Hepatocyte (in vitro differentiated cells): Measurements from ENCODE around the gene NRIP3. TPM values are rescaled to one million over a fixed set of nuclear protein-coding genes. Genes with fewer than 3 reads are reported as not detected.

Source experiments
- DNase-seq: peaks from one replicate; pipeline ENCODE4 v3.0.0-alpha.2; 2016; ENCODE audit warnings: low spot score
- H2AFZ ChIP-seq: fragments of 200-600 bp; sonication (generic); 2 replicates; pipeline ENCODE4 v1.6.0; 2016; ENCODE audit warnings: antibody characterized with exemption, mild to moderate bottlenecking
- H3K27ac ChIP-seq: fragments of 200-600 bp; sonication (generic); 2 replicates; pipeline ENCODE4 v1.5.1; 2016; ENCODE audit warnings: mild to moderate bottlenecking
- H3K27me3 ChIP-seq: fragments of 200-600 bp; sonication (generic); 2 replicates; pipeline ENCODE4 v1.6.1; 2016
- H3K36me3 ChIP-seq: fragments of 200-600 bp; sonication (generic); replicated peaks from 2 replicates; pipeline ENCODE4 v1.5.1; 2016; ENCODE audit warnings: low read depth; ENCODE audit not compliant: insufficient read depth
- H3K4me1 ChIP-seq: fragments of 200-600 bp; sonication (generic); 2 replicates; pipeline ENCODE4 v1.5.1; 2016; ENCODE audit warnings: mild to moderate bottlenecking, moderate library complexity; ENCODE audit not compliant: insufficient read depth
- H3K4me2 ChIP-seq: fragments of 200-600 bp; sonication (generic); 2 replicates; pipeline ENCODE4 v1.6.0; 2016
- H3K4me3 ChIP-seq: fragments of 200-600 bp; sonication (generic); 2 replicates; pipeline ENCODE4 v1.5.1; 2016; ENCODE audit warnings: mild to moderate bottlenecking
- H3K79me2 ChIP-seq: fragments of 200-600 bp; sonication (generic); 2 replicates; pipeline ENCODE4 v1.6.0; 2017; ENCODE audit warnings: mild to moderate bottlenecking
- H3K9me2 ChIP-seq: fragments of 200-600 bp; sonication (generic); replicated peaks from 2 replicates; pipeline ENCODE4 v1.6.0; 2017; ENCODE audit warnings: mild to moderate bottlenecking; ENCODE audit not compliant: insufficient read depth
- H3K9me3 ChIP-seq: fragments of 200-600 bp; sonication (generic); 2 replicates; pipeline ENCODE4 v1.5.1; 2016; ENCODE audit warnings: low read depth, mild to moderate bottlenecking
- H4K20me1 ChIP-seq: fragments of 200-600 bp; sonication (generic); 2 replicates; pipeline ENCODE4 v1.6.0; 2016; ENCODE audit warnings: mild to moderate bottlenecking; ENCODE audit not compliant: insufficient read depth, poor library complexity, severe bottlenecking
- EZH2 ChIP-seq: fragments of 200-600 bp; sonication (generic); IDR thresholded peaks from 2 replicates; pipeline ENCODE4 v1.6.1; 2016; ENCODE audit warnings: antibody characterized with exemption, mild to moderate bottlenecking, borderline replicate concordance
- EZH2phosphoT487 ChIP-seq: fragments of 200-600 bp; sonication (generic); IDR thresholded peaks from one replicate; pipeline ENCODE4 v1.6.1; 2018; ENCODE audit warnings: antibody characterized with exemption, mild to moderate bottlenecking, low read depth, moderate library complexity; ENCODE audit not compliant: unreplicated experiment, severe bottlenecking
- WGBS: methylation state at CpG from one replicate; pipeline ENCODE4 v1.1.6; 2016; ENCODE audit warnings: low lambda C conversion rate; ENCODE audit errors: missing lambda C conversion rate; 5-methylcytosine and 5-hydroxymethylcytosine counted together
- polyA plus RNA-seq: library from polyadenylated mRNA; unstranded; fragments of >200 nt; fragmentation: Nextera tagmentation; extraction: Ambion mirVana; gene quantifications from 2 replicates; pipeline ENCODE4 v1.2.1, GENCODE V29; 2016
- total RNA-seq: library from RNA; depleted of rRNA; stranded (reverse); fragments of >200 nt; gene quantifications from 2 replicates; pipeline ENCODE4 v1.2.3, GENCODE V29; 2014
- TF ChIP-seq, protein P1 (sequence below): fragments of 200-600 bp; sonication (generic); IDR thresholded peaks from 2 replicates; pipeline ENCODE4 v1.5.1; 2016; ENCODE audit warnings: antibody characterized with exemption, mild to moderate bottlenecking; ENCODE audit not compliant: poor library complexity

The NRIP3 gene
- total and polyA plus RNA-seq, 2 experiments from 2014 or later: 2.4 to 2.9 TPM

DNA sequence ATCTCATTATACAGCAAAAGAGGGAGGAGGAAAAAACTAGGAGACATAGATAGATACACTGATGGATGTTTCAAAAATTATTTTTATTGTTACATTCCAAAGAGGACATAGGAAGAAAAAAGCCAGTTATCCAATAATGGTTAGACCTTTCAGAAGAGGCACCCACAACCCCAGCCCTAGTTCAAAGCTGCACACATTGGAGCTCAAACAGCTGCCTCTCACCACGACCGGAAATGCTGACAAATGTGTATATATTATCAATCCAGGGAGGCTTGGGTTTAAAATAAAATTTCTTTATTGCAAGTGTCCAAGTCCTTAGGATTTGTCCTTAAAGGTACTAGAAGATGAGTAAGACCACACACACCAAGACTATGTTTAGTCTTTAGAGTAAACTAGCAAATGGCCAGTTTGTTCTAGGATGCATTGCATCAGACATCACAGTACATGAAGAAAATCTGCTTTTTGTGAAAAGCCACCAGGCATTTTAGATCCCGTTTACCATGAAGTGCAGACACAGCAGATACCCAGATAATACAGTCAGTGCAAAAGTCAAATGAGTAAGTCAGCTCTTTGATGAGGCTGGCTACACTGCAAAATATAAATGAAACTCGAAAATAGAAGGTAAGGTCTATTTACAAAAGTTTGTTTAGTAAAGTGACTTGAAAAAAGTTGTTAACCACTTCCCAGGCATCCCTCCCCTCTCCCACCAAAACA lies 56.4 kb downstream of the NRIP3 start:
- 63% methylated on average over 4 of the region's 4 CpGs for WGBS
- TF ChIP-seq EZH2phosphoT487 (no peak), EZH2 (no peak)
- TF ChIP-seq, protein P1, sequence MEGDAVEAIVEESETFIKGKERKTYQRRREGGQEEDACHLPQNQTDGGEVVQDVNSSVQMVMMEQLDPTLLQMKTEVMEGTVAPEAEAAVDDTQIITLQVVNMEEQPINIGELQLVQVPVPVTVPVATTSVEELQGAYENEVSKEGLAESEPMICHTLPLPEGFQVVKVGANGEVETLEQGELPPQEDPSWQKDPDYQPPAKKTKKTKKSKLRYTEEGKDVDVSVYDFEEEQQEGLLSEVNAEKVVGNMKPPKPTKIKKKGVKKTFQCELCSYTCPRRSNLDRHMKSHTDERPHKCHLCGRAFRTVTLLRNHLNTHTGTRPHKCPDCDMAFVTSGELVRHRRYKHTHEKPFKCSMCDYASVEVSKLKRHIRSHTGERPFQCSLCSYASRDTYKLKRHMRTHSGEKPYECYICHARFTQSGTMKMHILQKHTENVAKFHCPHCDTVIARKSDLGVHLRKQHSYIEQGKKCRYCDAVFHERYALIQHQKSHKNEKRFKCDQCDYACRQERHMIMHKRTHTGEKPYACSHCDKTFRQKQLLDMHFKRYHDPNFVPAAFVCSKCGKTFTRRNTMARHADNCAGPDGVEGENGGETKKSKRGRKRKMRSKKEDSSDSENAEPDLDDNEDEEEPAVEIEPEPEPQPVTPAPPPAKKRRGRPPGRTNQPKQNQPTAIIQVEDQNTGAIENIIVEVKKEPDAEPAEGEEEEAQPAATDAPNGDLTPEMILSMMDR: no peak
- no peak overlapping the region for H3K27ac ChIP-seq

DNA sequence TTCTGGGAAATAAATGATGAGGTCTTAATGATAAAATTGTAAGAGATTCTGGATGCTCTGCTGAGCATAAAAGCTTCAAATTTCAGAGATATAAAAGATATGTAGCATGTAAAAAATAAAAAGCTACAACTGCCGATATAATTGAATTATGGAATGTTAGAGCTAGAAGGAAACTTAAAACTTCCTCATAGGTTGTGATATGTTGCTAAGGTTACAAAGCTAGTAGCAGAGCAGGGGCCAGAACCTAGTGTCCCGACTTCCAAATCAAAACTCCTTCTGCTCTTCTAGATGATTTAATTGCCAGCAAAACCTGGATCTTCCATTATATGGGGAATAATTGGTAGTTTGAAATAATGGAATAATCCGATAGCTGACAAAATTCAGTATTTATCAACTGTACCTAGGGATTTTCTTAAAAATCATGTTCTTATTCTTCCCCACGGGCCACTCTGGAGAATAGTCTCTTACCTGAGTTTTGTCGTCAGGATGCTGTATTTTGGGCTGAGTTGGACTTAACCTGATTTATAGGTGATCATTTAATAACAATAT lies 61.2 kb downstream of the NRIP3 start, which contains the start of gene ASCL3:
Gene ASCL3 (minus strand): TSS at position 499 of the 549 bp plus-strand sequence. CDS start 4,855 bp downstream, outside the sequence.
- H3K36me3 ChIP-seq: no peaks in the 10 kb centered on the region
- H3K27me3 ChIP-seq: no peaks in the 10 kb centered on the region
- no peak within 1 kb of the TSS for H2AFZ ChIP-seq
- no peak within 1 kb of the TSS for H3K4me2 ChIP-seq
- no peak within 1 kb of the TSS for H3K27ac ChIP-seq
- no peaks in the 10 kb centered on the region for H4K20me1 ChIP-seq
- H3K9me3 ChIP-seq: no peaks in the 10 kb centered on the region
- DNase-seq: no peak
- 78% methylated on average over 5 of the region's 5 CpGs for WGBS
- no peaks in the 10 kb centered on the region for H3K4me1 ChIP-seq
- TF ChIP-seq EZH2phosphoT487 (no peak), EZH2 (no peak)
- TF ChIP-seq, protein P1: no peak
- no peaks in the 10 kb centered on the region for H3K79me2 ChIP-seq
- H3K4me3 ChIP-seq: no peak within 1 kb of the TSS
- no peaks in the 10 kb centered on the region for H3K9me2 ChIP-seq

More for the DNA sequence above, 56.4 kb downstream of the NRIP3 start:
- H3K4me2 ChIP-seq: no peak overlapping the region
- H4K20me1 ChIP-seq: no peaks in the 10 kb centered on the region
- H3K4me3 ChIP-seq: no peak overlapping the region
- H3K9me3 ChIP-seq: no peaks in the 10 kb centered on the region
- no peaks in the 10 kb centered on the region for H3K9me2 ChIP-seq
- no peak for DNase-seq
- H3K36me3 ChIP-seq: no peaks in the 10 kb centered on the region
- H3K79me2 ChIP-seq: no peaks in the 10 kb centered on the region
- no peak overlapping the region for H2AFZ ChIP-seq
- H3K27me3 ChIP-seq: no peaks in the 10 kb centered on the region
- H3K4me1 ChIP-seq: no peaks in the 10 kb centered on the region

DNA sequence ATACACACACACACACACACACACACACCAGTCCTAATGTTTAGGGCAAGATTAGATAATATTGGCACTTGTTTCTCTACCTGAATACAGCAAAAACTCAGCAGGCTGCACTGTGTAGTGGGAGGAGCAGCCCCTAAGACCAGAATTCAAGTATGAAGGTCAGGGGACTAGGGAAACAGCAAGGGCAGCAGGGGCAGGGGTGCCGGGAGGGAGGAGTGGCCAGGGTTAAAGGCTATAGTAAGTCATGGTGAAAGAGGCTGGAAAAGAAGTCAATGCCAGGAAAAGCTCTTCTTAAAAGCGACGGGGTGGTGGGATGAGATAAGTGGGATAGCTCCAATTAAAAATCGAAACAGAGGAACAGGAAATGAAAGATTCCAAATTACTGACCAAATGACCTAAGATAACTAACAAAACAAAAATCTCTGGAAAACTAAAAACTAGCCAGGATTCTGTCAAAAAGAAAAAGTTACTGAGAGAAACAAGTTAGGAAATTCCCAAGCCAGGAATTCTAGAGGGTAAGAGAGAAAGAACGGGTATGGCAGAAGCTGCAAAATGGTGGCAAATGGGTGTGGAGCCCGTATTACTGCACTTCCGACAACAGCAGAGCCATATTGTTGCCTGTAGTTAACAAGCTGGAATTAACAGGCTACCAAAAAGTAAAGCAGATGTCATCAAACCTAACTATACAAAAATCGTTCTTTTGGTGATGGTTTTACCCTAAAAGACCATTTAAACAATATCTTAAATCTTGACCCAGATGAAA lies 62.3 kb downstream of the NRIP3 start:
- Histone ChIP-seq H3K4me1 (no peaks in the 10 kb centered on the region), H3K4me3 (no peak overlapping the region), H3K27ac (no peak overlapping the region), H3K4me2 (no peak overlapping the region), H4K20me1 (no peaks in the 10 kb centered on the region), H3K79me2 (no peaks in the 10 kb centered on the region), H2AFZ (no peak overlapping the region), H3K27me3 (no peaks in the 10 kb centered on the region), H3K36me3 (no peaks in the 10 kb centered on the region), H3K9me2 (no peaks in the 10 kb centered on the region), H3K9me3 (no peaks in the 10 kb centered on the region)
- 80% methylated on average over 8 of the region's 8 CpGs for WGBS
- no peak for DNase-seq
- TF ChIP-seq EZH2 (no peak), EZH2phosphoT487 (no peak)
- TF ChIP-seq, protein P1: no peak
